ENCODE data around the gene DBNL.

Gene DBNL

DNA sequence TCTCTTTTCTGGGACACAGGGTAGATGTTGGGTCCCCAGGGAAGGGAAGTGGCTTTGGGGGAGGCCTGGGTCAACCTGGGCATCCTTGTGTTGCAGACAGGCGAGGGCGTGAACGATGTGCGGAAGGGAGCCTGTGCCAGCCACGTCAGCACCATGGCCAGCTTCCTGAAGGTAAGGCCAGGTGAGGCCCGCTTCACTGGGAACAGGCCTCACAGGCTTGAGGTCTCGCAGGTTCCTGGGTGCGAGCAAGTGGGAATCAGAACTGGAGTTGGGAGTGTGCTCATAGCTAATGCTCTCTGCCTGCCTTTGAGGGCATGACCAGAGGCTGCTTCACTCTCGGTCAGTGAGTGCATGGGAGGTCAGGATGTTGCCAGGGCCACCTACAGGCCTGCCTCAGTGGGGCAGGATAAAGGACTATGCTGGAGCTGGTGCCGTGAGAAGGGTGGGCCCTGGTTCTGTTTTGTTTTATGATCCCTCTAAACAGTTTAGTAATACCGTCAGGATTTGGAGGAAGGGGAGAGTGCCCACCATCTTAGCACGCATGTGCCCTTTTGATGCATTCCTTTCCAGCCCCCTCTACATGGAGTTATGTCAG is 8.4 kb downstream of the DBNL start:
- TF ChIP-seq, protein P1, sequence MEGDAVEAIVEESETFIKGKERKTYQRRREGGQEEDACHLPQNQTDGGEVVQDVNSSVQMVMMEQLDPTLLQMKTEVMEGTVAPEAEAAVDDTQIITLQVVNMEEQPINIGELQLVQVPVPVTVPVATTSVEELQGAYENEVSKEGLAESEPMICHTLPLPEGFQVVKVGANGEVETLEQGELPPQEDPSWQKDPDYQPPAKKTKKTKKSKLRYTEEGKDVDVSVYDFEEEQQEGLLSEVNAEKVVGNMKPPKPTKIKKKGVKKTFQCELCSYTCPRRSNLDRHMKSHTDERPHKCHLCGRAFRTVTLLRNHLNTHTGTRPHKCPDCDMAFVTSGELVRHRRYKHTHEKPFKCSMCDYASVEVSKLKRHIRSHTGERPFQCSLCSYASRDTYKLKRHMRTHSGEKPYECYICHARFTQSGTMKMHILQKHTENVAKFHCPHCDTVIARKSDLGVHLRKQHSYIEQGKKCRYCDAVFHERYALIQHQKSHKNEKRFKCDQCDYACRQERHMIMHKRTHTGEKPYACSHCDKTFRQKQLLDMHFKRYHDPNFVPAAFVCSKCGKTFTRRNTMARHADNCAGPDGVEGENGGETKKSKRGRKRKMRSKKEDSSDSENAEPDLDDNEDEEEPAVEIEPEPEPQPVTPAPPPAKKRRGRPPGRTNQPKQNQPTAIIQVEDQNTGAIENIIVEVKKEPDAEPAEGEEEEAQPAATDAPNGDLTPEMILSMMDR (IDR thresholded peaks at IDR 0.05; ENCODE audit: low read depth, low read length, missing control alignments) = no peak
- in situ Hi-C loops (cut with HindIII; ENCODE audit: low sequenced_read_pairs) = no loop called here
- no peak overlapping the region for H3K4me3 ChIP-seq (ENCODE audit: low read depth, low read length)
- DNase-seq (ENCODE audit: low read depth) = no peak

DNA sequence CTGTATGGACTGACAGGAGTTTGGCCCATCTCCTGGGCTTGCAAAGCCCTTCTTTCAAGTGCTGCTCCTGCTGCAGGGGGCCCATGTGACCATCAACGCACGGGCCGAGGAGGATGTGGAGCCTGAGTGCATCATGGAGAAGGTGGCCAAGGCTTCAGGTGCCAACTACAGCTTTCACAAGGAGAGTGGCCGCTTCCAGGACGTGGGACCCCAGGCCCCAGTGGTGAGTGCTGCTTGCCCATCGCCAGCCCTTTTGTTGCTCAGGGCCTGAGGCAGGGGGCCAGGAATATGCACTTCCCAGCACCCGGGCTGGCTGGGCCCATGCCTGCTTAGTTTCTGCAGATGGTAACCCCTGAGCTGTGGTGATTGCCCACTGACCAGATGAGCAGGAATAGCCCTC is 12.2 kb downstream of the DBNL start:
- in situ Hi-C loops (cut with HindIII; ENCODE audit: low sequenced_read_pairs) = no loop called here
- no peak overlapping the region for H3K4me3 ChIP-seq (ENCODE audit: low read depth, low read length)

DNA sequence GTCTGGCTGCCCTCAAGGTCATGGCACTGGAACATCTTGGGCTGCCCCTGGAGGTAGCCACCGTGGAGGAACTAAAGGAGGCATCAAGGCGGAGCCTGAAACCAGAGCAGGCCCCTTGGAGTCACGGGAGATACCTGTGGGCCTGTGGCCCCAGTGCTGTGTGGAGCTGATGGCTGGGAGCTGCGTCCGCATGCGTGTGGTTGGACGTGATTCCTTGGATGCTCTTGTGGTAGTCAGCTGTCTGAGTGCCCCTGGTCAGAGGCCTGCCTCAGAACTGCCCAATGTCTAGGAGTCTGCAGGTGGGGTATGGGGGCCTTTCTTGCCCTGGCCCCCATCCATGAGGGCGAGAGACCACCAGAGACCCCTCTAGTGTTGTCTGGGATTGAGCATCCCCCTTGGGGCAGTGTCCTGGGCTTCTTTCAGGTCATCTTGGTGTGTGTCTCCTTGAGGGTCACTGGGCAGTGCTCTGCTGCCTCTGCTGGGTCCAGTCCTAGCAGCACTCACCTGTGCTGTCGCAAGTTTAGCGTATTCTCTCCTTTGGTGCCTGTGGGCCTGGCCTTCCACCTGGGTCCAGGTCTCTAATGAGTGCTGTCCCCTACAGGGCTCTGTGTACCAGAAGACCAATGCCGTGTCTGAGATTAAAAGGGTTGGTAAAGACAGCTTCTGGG is 12.8 kb downstream of the DBNL start:
- no peak overlapping the region for H3K4me3 ChIP-seq (ENCODE audit: low read depth, low read length)
- TF ChIP-seq, protein P1 (IDR thresholded peaks at IDR 0.05; ENCODE audit: low read depth, low read length, missing control alignments) = no peak
- in situ Hi-C loops (cut with HindIII; ENCODE audit: low sequenced_read_pairs) = no loop called here
- no peak for DNase-seq (ENCODE audit: low read depth)

More for the DNA sequence above, 12.2 kb downstream of the DBNL start:
- TF ChIP-seq, protein P1 (IDR thresholded peaks at IDR 0.05; ENCODE audit: low read depth, low read length, missing control alignments) = no peak
- DNase-seq (ENCODE audit: low read depth) = no peak

DNA sequence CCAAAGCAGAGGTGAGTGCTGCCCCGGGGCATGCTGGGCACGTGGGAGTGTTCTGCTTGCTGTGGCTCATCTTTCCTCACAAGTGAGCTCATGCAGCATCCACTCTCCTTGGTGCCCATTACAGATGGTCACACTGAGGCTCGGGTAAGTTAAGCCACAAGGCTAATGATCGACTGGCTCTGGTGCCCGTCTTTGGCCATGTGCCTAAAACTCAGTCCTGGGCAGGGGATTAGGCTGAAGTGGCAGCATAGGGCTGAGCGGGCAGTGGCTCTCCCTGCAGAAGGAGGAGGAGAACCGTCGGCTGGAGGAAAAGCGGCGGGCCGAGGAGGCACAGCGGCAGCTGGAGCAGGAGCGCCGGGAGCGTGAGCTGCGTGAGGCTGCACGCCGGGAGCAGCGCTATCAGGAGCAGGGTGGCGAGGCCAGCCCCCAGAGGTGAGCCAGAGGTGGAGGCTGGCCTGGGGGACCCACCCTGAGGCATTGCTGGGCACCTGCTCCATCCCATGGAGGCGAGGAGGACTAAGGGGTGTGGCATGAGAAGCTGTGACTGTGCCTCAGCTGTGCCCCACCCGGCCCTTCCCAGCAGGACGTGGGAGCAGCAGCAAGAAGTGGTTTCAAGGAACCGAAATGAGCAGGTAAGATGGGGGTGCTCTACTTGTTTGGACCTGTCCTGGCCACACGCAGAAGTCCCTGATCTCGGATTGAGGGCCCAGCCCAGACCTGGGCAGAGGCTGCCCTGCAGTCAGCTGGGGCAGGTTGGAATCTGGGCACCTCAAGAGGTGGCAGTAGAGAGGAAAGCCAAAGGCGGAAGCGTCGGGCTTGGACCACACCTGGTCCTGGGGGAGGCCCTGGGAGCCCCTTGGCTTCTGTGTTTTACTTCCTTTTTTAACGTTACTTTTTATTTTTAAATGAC is 13.6 kb downstream of the DBNL start:
- TF ChIP-seq, protein P1 (IDR thresholded peaks at IDR 0.05; ENCODE audit: low read depth, low read length, missing control alignments) = no peak
- DNase-seq (ENCODE audit: low read depth) = no peak
- in situ Hi-C loops (cut with HindIII; ENCODE audit: low sequenced_read_pairs) = no loop called here
- no peak overlapping the region for H3K4me3 ChIP-seq (ENCODE audit: low read depth, low read length)

DNA sequence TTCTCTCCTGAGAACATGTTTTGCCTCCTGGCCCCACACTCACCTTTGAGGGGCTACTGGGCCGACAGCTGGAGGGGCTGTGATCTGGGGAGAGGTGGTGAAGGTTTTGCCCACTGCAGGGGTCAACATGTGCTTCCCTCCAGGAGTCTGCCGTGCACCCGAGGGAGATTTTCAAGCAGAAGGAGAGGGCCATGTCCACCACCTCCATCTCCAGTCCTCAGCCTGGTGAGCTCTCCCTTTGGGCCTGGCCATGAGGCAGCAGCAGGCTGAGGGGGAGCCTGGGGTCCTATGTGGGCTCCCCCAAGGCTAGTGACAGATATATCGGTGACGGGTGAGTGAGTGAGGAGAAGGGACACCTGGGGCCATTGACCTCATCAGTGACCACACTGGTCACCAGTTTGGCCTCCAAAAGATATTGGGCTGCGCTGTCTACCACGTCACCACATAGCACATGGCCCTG is 14.3 kb downstream of the DBNL start:
- in situ Hi-C loops (cut with HindIII; ENCODE audit: low sequenced_read_pairs) = no loop called here
- DNase-seq (ENCODE audit: low read depth) = no peak

More for the DNA sequence above, 14.3 kb downstream of the DBNL start:
- TF ChIP-seq, protein P1 (IDR thresholded peaks at IDR 0.05; ENCODE audit: low read depth, low read length, missing control alignments) = no peak
- H3K4me3 ChIP-seq (ENCODE audit: low read depth, low read length) = no peak overlapping the region

Measured in astrocyte of the cerebellum (primary cell).